ENCODE data around the gene PPTC7. TPM values are rescaled to one million over a fixed set of nuclear protein-coding genes. Genes with fewer than 3 reads are reported as not detected.
A peak's percentile ranks its signal among the peaks of the same experiment; 100 is the strongest.

PPTC7 gene
- total and polyA plus RNA-seq, 10 of the 15 experiments (the other 5 are each of a cell fraction or from before 2014, with no cell fraction given): 4.0 to 69.6 (median 12.3) TPM

GRCh38 chr12:110534811-110535210, 48.3 kb downstream of the PPTC7 start (continued):
- TF ChIP-seq, protein P1, sequence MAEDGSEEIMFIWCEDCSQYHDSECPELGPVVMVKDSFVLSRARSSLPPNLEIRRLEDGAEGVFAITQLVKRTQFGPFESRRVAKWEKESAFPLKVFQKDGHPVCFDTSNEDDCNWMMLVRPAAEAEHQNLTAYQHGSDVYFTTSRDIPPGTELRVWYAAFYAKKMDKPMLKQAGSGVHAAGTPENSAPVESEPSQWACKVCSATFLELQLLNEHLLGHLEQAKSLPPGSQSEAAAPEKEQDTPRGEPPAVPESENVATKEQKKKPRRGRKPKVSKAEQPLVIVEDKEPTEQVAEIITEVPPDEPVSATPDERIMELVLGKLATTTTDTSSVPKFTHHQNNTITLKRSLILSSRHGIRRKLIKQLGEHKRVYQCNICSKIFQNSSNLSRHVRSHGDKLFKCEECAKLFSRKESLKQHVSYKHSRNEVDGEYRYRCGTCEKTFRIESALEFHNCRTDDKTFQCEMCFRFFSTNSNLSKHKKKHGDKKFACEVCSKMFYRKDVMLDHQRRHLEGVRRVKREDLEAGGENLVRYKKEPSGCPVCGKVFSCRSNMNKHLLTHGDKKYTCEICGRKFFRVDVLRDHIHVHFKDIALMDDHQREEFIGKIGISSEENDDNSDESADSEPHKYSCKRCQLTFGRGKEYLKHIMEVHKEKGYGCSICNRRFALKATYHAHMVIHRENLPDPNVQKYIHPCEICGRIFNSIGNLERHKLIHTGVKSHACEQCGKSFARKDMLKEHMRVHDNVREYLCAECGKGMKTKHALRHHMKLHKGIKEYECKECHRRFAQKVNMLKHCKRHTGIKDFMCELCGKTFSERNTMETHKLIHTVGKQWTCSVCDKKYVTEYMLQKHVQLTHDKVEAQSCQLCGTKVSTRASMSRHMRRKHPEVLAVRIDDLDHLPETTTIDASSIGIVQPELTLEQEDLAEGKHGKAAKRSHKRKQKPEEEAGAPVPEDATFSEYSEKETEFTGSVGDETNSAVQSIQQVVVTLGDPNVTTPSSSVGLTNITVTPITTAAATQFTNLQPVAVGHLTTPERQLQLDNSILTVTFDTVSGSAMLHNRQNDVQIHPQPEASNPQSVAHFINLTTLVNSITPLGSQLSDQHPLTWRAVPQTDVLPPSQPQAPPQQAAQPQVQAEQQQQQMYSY (CRISPR knock-in tag; IDR thresholded peaks at IDR 0.05): no peak
- TF ChIP-seq SUPT20H (IDR thresholded peaks at IDR 0.05; ENCODE audit: borderline replicate concordance, control insufficient read depth, low read depth, low read length): no peak
- no peak for TF ChIP-seq NFXL1 (IDR thresholded peaks at IDR 0.05; ENCODE audit: borderline replicate concordance)
- no peak for TF ChIP-seq STAT3 (IDR thresholded peaks at IDR 0.05; ENCODE audit: low read depth, low read length)
- no peak for TF ChIP-seq POLR2A (IDR thresholded peaks at IDR 0.05; ENCODE audit: low read depth, low read length)
- no peak for TF ChIP-seq MXI1 (IDR thresholded peaks at IDR 0.05; ENCODE audit: low read depth, low read length)
- TF ChIP-seq KAT2A (conservative IDR thresholded peaks at IDR 0.05; ENCODE audit: control insufficient read depth, low read depth, low read length): no peak

DNA sequence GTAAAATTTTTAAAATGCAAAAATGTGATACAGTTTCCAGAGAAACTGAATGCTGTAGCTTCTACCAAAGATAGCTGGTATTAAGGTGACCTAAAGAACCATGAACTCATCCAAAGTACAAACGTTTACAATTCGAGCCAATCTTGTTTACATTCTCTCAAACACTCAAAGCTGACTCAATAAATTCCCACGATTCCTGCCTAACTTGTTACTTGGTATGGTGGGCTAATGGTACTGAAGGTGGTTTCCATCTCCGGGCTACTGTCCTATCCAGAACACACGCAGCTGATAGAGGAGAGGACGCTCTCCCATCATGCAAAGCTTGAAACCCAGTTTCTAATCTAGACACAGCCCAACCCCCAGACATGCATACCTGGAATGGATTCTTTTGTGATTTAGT, 49.5 kb downstream of the PPTC7 start:
- H3K36me3 ChIP-seq (ENCODE audit: control insufficient read depth in 2 of 2, insufficient read depth in 2 of 2, low read length in 1 of 2): peaks cover 7 to 23% of the 10 kb centered on the region in 2 experiments; a peak in 3 of 4 replicates
- H3K4me1 ChIP-seq (ENCODE audit: control insufficient read depth, insufficient read depth, low read length): peaks cover 76% of the 10 kb centered on the region
- peak overlapping the region; percentile 5 for H3K4me2 ChIP-seq (ENCODE audit: control insufficient read depth, insufficient read depth)
- peak overlapping the region; percentile 58; the same call in 1 of the 2 replicates for H3K27ac ChIP-seq (ENCODE audit: control insufficient read depth, insufficient read depth)
- ChIA-PET SMC1A (ENCODE audit: uncharacterized antibody, unreplicated experiment) (interaction anchor here (0.6 to 18.4 kb wide), 13 partner anchors 10 to 87 kb away, joined by 3 to 308 read pairs (median 4); no protein-coding TSS in a partner anchor), CTCF (interaction anchor here (0.8 to 5.4 kb wide), 11 partner anchors 10 to 68 kb away, joined by 3 to 52 read pairs (median 6); partner anchors contain the start of genes FAM216A and GPN3), RAD21 (ENCODE audit: unreplicated experiment) (interaction anchor here (1.0 to 7.3 kb wide), 14 partner anchors 9 to 153 kb away, joined by 3 to 109 read pairs (median 10); partner anchors contain the start of genes FAM216A and GPN3), POLR2A (interaction anchor here (1.0 to 10.4 kb wide), 12 partner anchors 10 to 153 kb away, joined by 4 to 122 read pairs (median 9); partner anchors contain the start of genes FAM216A and GPN3)
- no peaks in the 10 kb centered on the region for H4K20me1 ChIP-seq (ENCODE audit: control insufficient read depth, insufficient read depth)
- no TSS peak for BruUV-seq (replicated peaks)
- intact Hi-C loops (cut with micrococcal nuclease; ENCODE audit: unreplicated experiment): loop anchor here (10.0 kb wide), 1 partner anchor 351 kb away; no protein-coding TSS in a partner anchor
- in situ Hi-C loops (cut with MboI): no loop called here
- 50% methylated on average over 6 of the region's 6 CpGs for WGBS (ENCODE audit: insufficient coverage, insufficient replicate concordance, low lambda C conversion rate, missing lambda C conversion rate)
- FAIRE-seq (no peak), ATAC-seq (no peak), DNase-seq (ENCODE audit: low read depth, low spot score) (no peak)
- H3K9me3 ChIP-seq (replicated peaks; ENCODE audit: control insufficient read depth, insufficient read depth, low read length): no peaks in the 10 kb centered on the region
- H3K9ac ChIP-seq (ENCODE audit: control insufficient read depth, insufficient read depth, low read length): no peak overlapping the region
- H2AFZ ChIP-seq (ENCODE audit: control insufficient read depth, low read depth, low read length): no peak overlapping the region
- no peaks in the 10 kb centered on the region for H3K27me3 ChIP-seq (replicated peaks in 1 of 2; ENCODE audit: control insufficient read depth in 2 of 2, insufficient read depth in 2 of 2, low read length in 1 of 2)
- no peak overlapping the region for H3K4me3 ChIP-seq
- H3K79me2 ChIP-seq (ENCODE audit: control insufficient read depth, insufficient read depth, low read length): peaks cover 49% of the 10 kb centered on the region
- TF ChIP-seq, protein P2, sequence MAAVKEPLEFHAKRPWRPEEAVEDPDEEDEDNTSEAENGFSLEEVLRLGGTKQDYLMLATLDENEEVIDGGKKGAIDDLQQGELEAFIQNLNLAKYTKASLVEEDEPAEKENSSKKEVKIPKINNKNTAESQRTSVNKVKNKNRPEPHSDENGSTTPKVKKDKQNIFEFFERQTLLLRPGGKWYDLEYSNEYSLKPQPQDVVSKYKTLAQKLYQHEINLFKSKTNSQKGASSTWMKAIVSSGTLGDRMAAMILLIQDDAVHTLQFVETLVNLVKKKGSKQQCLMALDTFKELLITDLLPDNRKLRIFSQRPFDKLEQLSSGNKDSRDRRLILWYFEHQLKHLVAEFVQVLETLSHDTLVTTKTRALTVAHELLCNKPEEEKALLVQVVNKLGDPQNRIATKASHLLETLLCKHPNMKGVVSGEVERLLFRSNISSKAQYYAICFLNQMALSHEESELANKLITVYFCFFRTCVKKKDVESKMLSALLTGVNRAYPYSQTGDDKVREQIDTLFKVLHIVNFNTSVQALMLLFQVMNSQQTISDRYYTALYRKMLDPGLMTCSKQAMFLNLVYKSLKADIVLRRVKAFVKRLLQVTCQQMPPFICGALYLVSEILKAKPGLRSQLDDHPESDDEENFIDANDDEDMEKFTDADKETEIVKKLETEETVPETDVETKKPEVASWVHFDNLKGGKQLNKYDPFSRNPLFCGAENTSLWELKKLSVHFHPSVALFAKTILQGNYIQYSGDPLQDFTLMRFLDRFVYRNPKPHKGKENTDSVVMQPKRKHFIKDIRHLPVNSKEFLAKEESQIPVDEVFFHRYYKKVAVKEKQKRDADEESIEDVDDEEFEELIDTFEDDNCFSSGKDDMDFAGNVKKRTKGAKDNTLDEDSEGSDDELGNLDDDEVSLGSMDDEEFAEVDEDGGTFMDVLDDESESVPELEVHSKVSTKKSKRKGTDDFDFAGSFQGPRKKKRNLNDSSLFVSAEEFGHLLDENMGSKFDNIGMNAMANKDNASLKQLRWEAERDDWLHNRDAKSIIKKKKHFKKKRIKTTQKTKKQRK (IDR thresholded peaks at IDR 0.05; ENCODE audit: low read depth, low read length): no peak
- TF ChIP-seq, protein P3, sequence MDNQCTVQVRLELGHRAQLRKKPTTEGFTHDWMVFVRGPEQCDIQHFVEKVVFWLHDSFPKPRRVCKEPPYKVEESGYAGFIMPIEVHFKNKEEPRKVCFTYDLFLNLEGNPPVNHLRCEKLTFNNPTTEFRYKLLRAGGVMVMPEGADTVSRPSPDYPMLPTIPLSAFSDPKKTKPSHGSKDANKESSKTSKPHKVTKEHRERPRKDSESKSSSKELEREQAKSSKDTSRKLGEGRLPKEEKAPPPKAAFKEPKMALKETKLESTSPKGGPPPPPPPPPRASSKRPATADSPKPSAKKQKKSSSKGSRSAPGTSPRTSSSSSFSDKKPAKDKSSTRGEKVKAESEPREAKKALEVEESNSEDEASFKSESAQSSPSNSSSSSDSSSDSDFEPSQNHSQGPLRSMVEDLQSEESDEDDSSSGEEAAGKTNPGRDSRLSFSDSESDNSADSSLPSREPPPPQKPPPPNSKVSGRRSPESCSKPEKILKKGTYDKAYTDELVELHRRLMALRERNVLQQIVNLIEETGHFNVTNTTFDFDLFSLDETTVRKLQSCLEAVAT (IDR thresholded peaks at IDR 0.05): no peak
- TF ChIP-seq PML (IDR thresholded peaks at IDR 0.05; ENCODE audit: low read length) (no peak), SREBF1 (IDR thresholded peaks at IDR 0.05; ENCODE audit: low read length) (no peak), EZH2 (IDR thresholded peaks at IDR 0.05; ENCODE audit: borderline replicate concordance, control insufficient read depth, low read depth, low read length) (no peak), USF1 (IDR thresholded peaks at IDR 0.05; ENCODE audit: borderline replicate concordance, extremely low read length, insufficient read depth, low read depth, low read length) (no peak)

Data from GM12878 (cell line).